IMR-90 (cell line): ENCODE measurements around the gene PARVB. TPM values are rescaled to one million over a fixed set of nuclear protein-coding genes. Genes with fewer than 3 reads are reported as not detected.

Experiments
- ATAC-seq: fragments of 200-7000 bp; cut with Tn5 transposase; 2 replicates; pipeline ENCODE4 v1.9.1; 2020; ENCODE audit warnings: low read depth, mild to moderate bottlenecking, moderate library complexity
- BruUV-seq: library from RNA; stranded (reverse); fragments of 400-500 nt; replicated peaks from 2 replicates; lab custom pipeline; 2021; lab: Mats Ljungman, UMichigan
- CTCF ChIA-PET: fragments of 300-600 bp; formaldehyde crosslinking; extraction: SDS; loops from one replicate; lab custom pipeline; 2021; ENCODE audit warnings: antibody characterized with exemption; lab: Yijun Ruan, JAX
- POLR2A ChIA-PET: fragments of 300-600 bp; sonication (Branson Sonifier 250); formaldehyde crosslinking; loops from one replicate; lab custom pipeline; 2022; ENCODE audit warnings: antibody characterized with exemption; ENCODE audit not compliant: unreplicated experiment; lab: Charles Lee
- DNase-seq: peaks from one replicate; pipeline ENCODE4 v3.0.0; 2013
- H2AFZ ChIP-seq: replicated peaks from 2 replicates; pipeline ENCODE3; 2013; ENCODE audit warnings: low read length, mild to moderate bottlenecking; ENCODE audit not compliant: poor library complexity
- H2AK5ac ChIP-seq: 2 replicates; pipeline ENCODE4 v1.6.1; 2013; ENCODE audit warnings: low read depth, low read length, inconsistent platforms
- H2AK9ac ChIP-seq: replicated peaks from 2 replicates; pipeline ENCODE3; 2013; ENCODE audit warnings: mild to moderate bottlenecking, low read depth, low read length, moderate library complexity; ENCODE audit not compliant: poor library complexity
- H2BK120ac ChIP-seq: 2 replicates; pipeline ENCODE4 v1.6.1; 2013; ENCODE audit warnings: low read depth, low read length, inconsistent platforms
- H2BK15ac ChIP-seq: 3 replicates; pipeline ENCODE4 v1.6.1; 2013; ENCODE audit warnings: low read depth, low read length, inconsistent platforms
- H2BK20ac ChIP-seq: 2 replicates; pipeline ENCODE4 v1.6.1; 2013; ENCODE audit warnings: low read depth, mild to moderate bottlenecking, inconsistent platforms, low read length, moderate library complexity
- H2BK5ac ChIP-seq: 2 replicates; pipeline ENCODE4 v1.6.1; 2013; ENCODE audit warnings: mild to moderate bottlenecking, low read depth, low read length, inconsistent platforms; ENCODE audit not compliant: poor library complexity, severe bottlenecking
- H3K14ac ChIP-seq: replicated peaks from 2 replicates; pipeline ENCODE4 v1.6.1; 2013; ENCODE audit warnings: low read depth, low read length, inconsistent platforms
- H3K18ac ChIP-seq: 2 replicates; pipeline ENCODE4 v1.6.1; 2013; ENCODE audit warnings: low read depth, low read length, control low read depth
- H3K23ac ChIP-seq: 2 replicates; pipeline ENCODE4 v1.6.1; 2013; ENCODE audit warnings: low read depth, low read length, inconsistent platforms
- H3K27ac ChIP-seq: 2 replicates; pipeline ENCODE4 v1.5.1; 2013; ENCODE audit warnings: mild to moderate bottlenecking, control low read depth, low read length; ENCODE audit not compliant: insufficient read depth
- H3K27me3 ChIP-seq: 2 replicates; pipeline ENCODE4 v1.6.1; 2013; ENCODE audit warnings: low read length; ENCODE audit not compliant: control insufficient read depth, insufficient read depth
- H3K36me3 ChIP-seq: 2 replicates; pipeline ENCODE4 v1.6.1; 2013; ENCODE audit warnings: low read length, mixed read lengths; ENCODE audit not compliant: control insufficient read depth, insufficient read depth
- H3K4ac ChIP-seq: 2 replicates; pipeline ENCODE4 v1.6.1; 2013; ENCODE audit warnings: low read depth, low read length, inconsistent platforms
- H3K4me1 ChIP-seq: 2 replicates; pipeline ENCODE4 v1.6.1; 2013; ENCODE audit warnings: low read length, mixed read lengths; ENCODE audit not compliant: control insufficient read depth, insufficient read depth
- H3K4me2 ChIP-seq: 2 replicates; pipeline ENCODE4 v1.6.1; 2013; ENCODE audit warnings: low read depth, mild to moderate bottlenecking, control low read depth, low read length, moderate library complexity
- H3K4me3 ChIP-seq: 2 replicates; pipeline ENCODE4 v1.5.1; 2013; ENCODE audit warnings: low read depth, mild to moderate bottlenecking, control low read depth, low read length, moderate library complexity; ENCODE audit not compliant: insufficient read depth
- H3K56ac ChIP-seq: 2 replicates; pipeline ENCODE4 v1.6.1; 2013; ENCODE audit warnings: low read length, inconsistent platforms; ENCODE audit not compliant: insufficient read depth; ENCODE audit errors: extremely low read depth
- H3K79me1 ChIP-seq, 2 experiments: 2 replicates each; pipeline ENCODE4 v1.6.1; 2013; ENCODE audit warnings: low read length in 2 of 2, inconsistent platforms in 1 of 2, low read depth in 1 of 2
- H3K9ac ChIP-seq: 2 replicates; pipeline ENCODE4 v1.6.1; 2013; ENCODE audit warnings: low read depth, low read length, control low read depth
- H3K9me1 ChIP-seq: 2 replicates; pipeline ENCODE4 v1.6.1; 2013; ENCODE audit warnings: low read length, inconsistent platforms; ENCODE audit not compliant: insufficient read depth
- H3K9me3 ChIP-seq: 2 replicates; pipeline ENCODE4 v1.6.1; 2013; ENCODE audit warnings: low read length; ENCODE audit not compliant: control insufficient read depth, insufficient read depth
- H4K20me1 ChIP-seq: 2 replicates; pipeline ENCODE4 v1.6.1; 2013; ENCODE audit warnings: low read length, inconsistent platforms; ENCODE audit not compliant: insufficient read depth
- H4K5ac ChIP-seq: 2 replicates; pipeline ENCODE4 v1.6.1; 2013; ENCODE audit warnings: mild to moderate bottlenecking, low read depth, low read length, control low read depth
- H4K8ac ChIP-seq, 2 experiments: 2 replicates each; pipeline ENCODE4 v1.6.1; 2013; ENCODE audit warnings: low read depth in 2 of 2, low read length in 2 of 2, control low read depth in 1 of 2, inconsistent platforms in 1 of 2
- H4K91ac ChIP-seq: 2 replicates; pipeline ENCODE4 v1.6.1; 2013; ENCODE audit warnings: low read depth, low read length, inconsistent platforms; ENCODE audit not compliant: insufficient read depth
- CHD1 ChIP-seq: IDR thresholded peaks from 2 replicates; pipeline ENCODE4 v1.6.1; 2012; ENCODE audit warnings: low read depth, low read length, improper control_type of control experiment
- MAFK ChIP-seq: IDR thresholded peaks from 2 replicates; pipeline ENCODE4 v1.6.1; 2012; ENCODE audit warnings: low read depth, low read length, improper control_type of control experiment
- MAZ ChIP-seq: IDR thresholded peaks from 2 replicates; pipeline ENCODE4 v1.6.1; 2012; ENCODE audit warnings: low read depth, mild to moderate bottlenecking, low read length, improper control_type of control experiment, moderate library complexity, borderline replicate concordance
- SMC3 ChIP-seq: fragments of 150-350 bp; IDR thresholded peaks from 2 replicates; pipeline ENCODE4 v1.6.1; 2016; ENCODE audit warnings: low read depth, mild to moderate bottlenecking, antibody characterized with exemption, low read length, moderate library complexity
- WGBS, 2 experiments: methylation state at CpG; one replicate each; pipeline versions ENCODE4 v1.1.5 to v1.1.7; 2013; ENCODE audit warnings: missing lambda C conversion rate in 2 of 2; ENCODE audit not compliant: insufficient read length in 1 of 2; ENCODE audit errors: extremely low coverage in 2 of 2; 5-methylcytosine and 5-hydroxymethylcytosine counted together
- dilution Hi-C: fragments of 300-500 bp; cut with HindIII; formaldehyde crosslinking; loops from one replicate; pipeline ENCODE4 v1.14.3; 2018; ENCODE audit warnings: low sequenced_read_pairs; ENCODE audit not compliant: unreplicated experiment
- in situ Hi-C: fragments of 300-500 bp; cut with MboI; formaldehyde crosslinking; loops from 3 replicates; pipeline ENCODE4 v1.14.3; 2019; ENCODE audit warnings: low sequenced_read_pairs, inconsistent platforms, mixed read lengths
- intact Hi-C: fragments of 100-400 bp; cut with micrococcal nuclease; formaldehyde crosslinking; loops from 2 replicates; pipeline ENCODE4 v1.10.0; 2022
- polyA plus RNA-seq, 3 experiments: library from polyadenylated mRNA; depleted of rRNA; stranded (reverse); fragments of >200 nt; gene quantifications; 2 replicates each; pipeline ENCODE4 v1.2.3, GENCODE V29; 2012; ENCODE audit warnings: low replicate concordance in 1 of 3
- total RNA-seq: library from RNA; depleted of rRNA; stranded (reverse); fragments of >200 nt; gene quantifications from 2 replicates; pipeline ENCODE4 v1.2.3, GENCODE V29; 2012
- TF ChIP-seq, protein P1 (sequence below): conservative IDR thresholded peaks from 2 replicates; pipeline ENCODE4 v1.5.1; 2012; ENCODE audit warnings: mild to moderate bottlenecking, low read depth, low read length, improper control_type of control experiment

Gene PARVB
- total and polyA plus RNA-seq, 2 of the 4 experiments (the other 2 are of a cell fraction), result 44.3 to 53.9 TPM

DNA sequence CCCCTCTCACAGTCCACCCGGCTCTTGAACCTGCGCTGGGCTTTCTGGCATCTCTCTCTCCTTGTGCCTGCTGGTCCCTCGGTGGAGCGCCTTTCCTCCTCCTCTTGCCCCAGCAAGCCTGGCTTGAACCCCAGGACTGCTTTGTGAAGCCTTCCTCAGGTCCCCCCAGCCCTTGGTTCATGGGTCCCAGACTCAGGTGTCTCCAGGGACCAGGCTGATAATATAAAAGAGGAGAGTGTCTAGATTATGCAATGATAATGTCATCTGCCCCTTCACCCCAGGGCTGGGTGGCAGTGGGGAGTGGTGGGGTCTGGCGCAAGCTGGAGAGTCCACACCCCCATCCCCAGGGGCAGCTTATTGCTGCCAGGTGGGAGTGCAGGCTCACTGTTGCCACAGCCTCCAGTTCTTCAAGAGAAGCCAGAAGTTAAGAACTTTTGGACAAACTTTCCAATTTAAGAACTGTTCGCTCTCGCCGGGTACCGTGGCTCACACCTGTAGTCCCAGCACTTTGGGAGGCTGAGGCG lies 120.0 kb downstream of the PARVB start:
- Histone ChIP-seq H3K18ac (no peak overlapping the region; the same call in 1 of the 2 replicates), H3K27me3 (no peaks in the 10 kb centered on the region), H3K4ac (no peak overlapping the region), H2BK120ac (no peak overlapping the region), H2AFZ (no peak overlapping the region), H2AK9ac (no peak overlapping the region), H2BK20ac (no peak overlapping the region), H3K4me1 (peaks cover 12% of the 10 kb centered on the region), H4K8ac (no peak overlapping the region), H3K14ac (no peak overlapping the region), H2BK5ac (no peak overlapping the region), H3K79me1 (no peaks in the 10 kb centered on the region), H3K9ac (no peak overlapping the region), H3K9me3 (no peaks in the 10 kb centered on the region), H3K23ac (no peak overlapping the region), H3K36me3 (no peaks in the 10 kb centered on the region), H4K20me1 (no peaks in the 10 kb centered on the region), H3K56ac (no peak overlapping the region), H3K27ac (no peak overlapping the region), H2AK5ac (no peak overlapping the region), H3K9me1 (peaks cover 5% of the 10 kb centered on the region), H3K4me3 (no peak overlapping the region), H4K5ac (no peak overlapping the region), H2BK15ac (no peak overlapping the region), H3K4me2 (no peak overlapping the region), H4K91ac (no peak overlapping the region)
- in situ Hi-C loops (no loop called here), dilution Hi-C loops (no loop called here), intact Hi-C loops (loop anchor here (10.0 kb wide), 1 partner anchor 181 kb away; no protein-coding TSS in a partner anchor)
- no TSS peak for BruUV-seq
- TF ChIP-seq SMC3 (no peak), MAFK (no peak), MAZ (no peak), CHD1 (no peak)
- TF ChIP-seq, protein P1, sequence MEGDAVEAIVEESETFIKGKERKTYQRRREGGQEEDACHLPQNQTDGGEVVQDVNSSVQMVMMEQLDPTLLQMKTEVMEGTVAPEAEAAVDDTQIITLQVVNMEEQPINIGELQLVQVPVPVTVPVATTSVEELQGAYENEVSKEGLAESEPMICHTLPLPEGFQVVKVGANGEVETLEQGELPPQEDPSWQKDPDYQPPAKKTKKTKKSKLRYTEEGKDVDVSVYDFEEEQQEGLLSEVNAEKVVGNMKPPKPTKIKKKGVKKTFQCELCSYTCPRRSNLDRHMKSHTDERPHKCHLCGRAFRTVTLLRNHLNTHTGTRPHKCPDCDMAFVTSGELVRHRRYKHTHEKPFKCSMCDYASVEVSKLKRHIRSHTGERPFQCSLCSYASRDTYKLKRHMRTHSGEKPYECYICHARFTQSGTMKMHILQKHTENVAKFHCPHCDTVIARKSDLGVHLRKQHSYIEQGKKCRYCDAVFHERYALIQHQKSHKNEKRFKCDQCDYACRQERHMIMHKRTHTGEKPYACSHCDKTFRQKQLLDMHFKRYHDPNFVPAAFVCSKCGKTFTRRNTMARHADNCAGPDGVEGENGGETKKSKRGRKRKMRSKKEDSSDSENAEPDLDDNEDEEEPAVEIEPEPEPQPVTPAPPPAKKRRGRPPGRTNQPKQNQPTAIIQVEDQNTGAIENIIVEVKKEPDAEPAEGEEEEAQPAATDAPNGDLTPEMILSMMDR, result no peak
- ATAC-seq (no peak), DNase-seq (no peak)
- POLR2A ChIA-PET, result no interaction called here
- WGBS, 2 experiments, result 100% methylated on average over 2 of the region's 10 CpGs; no CpG with 5 or more reads in 1 of the 2 experiments
- CTCF ChIA-PET, result no interaction called here
